ENCODE results near the gene RNF130. TPM values are rescaled to one million over a fixed set of nuclear protein-coding genes. Genes with fewer than 3 reads are reported as not detected.

The RNF130 gene, protein sequence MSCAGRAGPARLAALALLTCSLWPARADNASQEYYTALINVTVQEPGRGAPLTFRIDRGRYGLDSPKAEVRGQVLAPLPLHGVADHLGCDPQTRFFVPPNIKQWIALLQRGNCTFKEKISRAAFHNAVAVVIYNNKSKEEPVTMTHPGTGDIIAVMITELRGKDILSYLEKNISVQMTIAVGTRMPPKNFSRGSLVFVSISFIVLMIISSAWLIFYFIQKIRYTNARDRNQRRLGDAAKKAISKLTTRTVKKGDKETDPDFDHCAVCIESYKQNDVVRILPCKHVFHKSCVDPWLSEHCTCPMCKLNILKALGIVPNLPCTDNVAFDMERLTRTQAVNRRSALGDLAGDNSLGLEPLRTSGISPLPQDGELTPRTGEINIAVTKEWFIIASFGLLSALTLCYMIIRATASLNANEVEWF
- 49.8 TPM for total RNA-seq
- long read RNA-seq, full-length matches to known transcripts, result 201 of 223 reads
- long read RNA-seq, partial matches to known transcripts, result 8 of 223 reads
- long read RNA-seq, other reads (novel, unspliced or antisense), result 14 of 223 reads

DNA sequence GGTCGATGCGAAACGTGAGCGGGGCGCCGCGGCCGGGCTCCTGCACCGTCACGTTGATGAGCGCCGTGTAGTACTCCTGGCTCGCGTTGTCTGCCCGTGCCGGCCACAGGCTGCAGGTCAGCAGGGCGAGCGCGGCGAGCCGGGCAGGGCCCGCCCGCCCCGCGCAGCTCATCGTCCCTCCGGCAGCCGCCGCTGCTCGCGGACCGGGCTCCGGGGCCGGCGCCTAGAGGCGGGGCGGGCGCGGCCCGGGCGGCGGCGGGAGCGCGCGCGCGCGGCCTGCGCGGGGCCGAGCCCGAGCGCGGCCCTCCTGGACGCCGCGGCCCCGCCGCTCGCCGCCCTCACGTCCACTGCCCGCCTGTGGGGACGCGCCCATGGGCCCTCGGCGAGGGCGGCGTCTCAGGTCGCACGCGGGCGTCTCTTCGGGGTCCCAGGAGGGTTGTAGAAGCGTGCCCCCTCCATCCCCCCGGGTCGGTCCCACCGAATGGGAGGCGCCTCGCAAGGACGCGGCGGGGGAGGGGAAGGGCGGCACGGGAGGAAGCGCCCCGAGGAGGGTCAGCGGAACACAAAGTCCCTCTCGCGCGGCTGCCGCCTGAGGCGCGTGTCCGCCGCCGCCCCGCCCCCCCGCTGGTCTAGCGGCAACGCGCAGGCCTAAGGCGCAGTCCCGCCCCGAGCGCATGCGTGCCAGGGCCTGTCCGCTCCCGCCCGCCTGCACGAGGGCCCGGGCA, at the start of gene RNF130:
Gene RNF130, minus strand, starts transcription at position 229 of the 725 bp plus-strand sequence. Its CDS starts 57 bp downstream, at position 172.
- ATAC-seq (ENCODE audit: poor library complexity) (peak; percentile 96), DNase-seq (peak; percentile 95)
- intact Hi-C loops (cut with DNase I), result loop anchor here (10.0 kb wide), 1 partner anchor 87 kb away; no protein-coding TSS in a partner anchor

GRCh38 chr5:180120237-180121101, 48.9 kb upstream of the RNF130 start:
- ATAC-seq (ENCODE audit: poor library complexity), result no peak
- intact Hi-C loops (cut with DNase I), result loop anchor here (10.0 kb wide), 1 partner anchor 354 kb away; no protein-coding TSS in a partner anchor
- DNase-seq, result peak; percentile 34

GRCh38 chr5:180119903-180120236, 48.3 kb upstream of the RNF130 start:
- intact Hi-C loops (cut with DNase I), result loop anchor here (10.0 kb wide), 1 partner anchor 355 kb away; no protein-coding TSS in a partner anchor
- DNase-seq (peak; percentile 22), ATAC-seq (ENCODE audit: poor library complexity) (no peak)

GRCh38 chr5:180119031-180119902, 47.7 kb upstream of the RNF130 start:
- ATAC-seq (ENCODE audit: poor library complexity), result no peak
- intact Hi-C loops (cut with DNase I), result no loop called here
- DNase-seq, result peak; percentile 17

DNA sequence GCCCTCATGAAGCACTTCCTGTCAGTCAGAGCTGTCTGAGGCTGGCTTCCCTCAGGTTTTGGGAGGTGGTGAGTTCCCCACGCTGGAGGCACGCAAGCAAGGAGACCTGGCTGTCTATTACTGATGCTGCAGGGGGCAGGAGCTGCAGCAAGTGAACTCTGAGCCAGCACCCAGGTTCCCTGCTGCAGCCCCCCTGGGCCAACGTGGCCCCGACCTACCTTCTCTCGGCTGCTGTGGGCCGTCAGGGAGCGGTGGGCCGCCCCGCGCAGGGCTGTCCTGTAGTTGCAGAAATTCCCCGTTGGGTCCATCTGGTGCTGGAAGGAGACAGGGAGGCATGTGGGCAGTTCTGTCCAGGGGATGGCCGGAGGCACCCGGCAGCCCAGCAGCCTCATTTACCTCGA, 46.8 kb upstream of the RNF130 start:
- ATAC-seq (ENCODE audit: poor library complexity), result no peak

GRCh38 chr5:180117000-180117725, 45.6 kb upstream of the RNF130 start:
- ATAC-seq (ENCODE audit: poor library complexity) (no peak), DNase-seq (peak; percentile 34)
- intact Hi-C loops (cut with DNase I), result no loop called here

More for the DNA sequence above, 46.8 kb upstream of the RNF130 start:
- peak; percentile 7 for DNase-seq
- intact Hi-C loops (cut with DNase I), result no loop called here

DNA sequence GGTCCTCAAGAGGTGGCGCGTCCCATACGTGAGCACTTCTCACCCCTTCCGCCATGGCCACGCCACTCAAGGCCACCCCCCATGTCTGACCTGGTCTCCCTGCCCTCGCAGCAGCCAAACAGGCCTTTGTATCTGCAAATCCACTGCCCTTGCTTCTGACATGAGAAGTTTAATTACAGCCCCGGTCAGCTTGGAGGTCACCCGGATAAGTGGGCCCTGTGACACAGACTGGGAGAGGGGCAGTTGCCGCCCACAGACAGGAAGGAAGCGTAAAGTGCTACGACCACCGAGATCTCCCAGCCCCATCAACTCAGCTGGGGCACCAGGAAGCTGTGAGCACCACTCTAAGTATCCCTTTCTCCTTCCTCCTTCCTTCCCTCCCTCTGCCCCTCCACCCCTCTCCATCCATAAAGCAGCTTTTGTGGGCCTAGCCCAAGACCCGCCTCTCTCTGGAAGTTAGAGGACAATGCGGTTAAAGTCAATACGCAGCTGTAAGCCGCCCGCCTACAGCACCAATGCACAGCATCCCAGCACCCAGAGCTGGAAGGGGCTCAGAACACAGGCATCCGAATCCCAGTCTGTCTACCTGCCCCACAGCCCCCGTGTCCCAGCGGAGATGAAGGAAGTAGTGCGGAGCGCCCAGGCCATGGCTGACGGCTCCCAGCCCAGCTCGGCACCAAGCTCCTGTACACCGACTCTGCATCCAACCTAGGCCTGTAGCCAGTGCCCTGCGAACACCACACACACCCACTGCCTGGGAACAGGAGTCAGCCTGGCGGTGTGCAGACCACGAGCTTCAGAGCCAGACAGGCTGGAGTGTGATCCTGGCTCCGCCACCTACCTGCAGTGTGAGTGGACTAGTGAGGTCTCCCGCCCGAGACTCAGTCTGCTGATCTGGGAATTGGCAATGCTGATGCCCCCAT, 44.8 kb upstream of the RNF130 start:
- intact Hi-C loops (cut with DNase I), result no loop called here
- no peak for ATAC-seq (ENCODE audit: poor library complexity)
- DNase-seq, result peak; percentile 37

DNA sequence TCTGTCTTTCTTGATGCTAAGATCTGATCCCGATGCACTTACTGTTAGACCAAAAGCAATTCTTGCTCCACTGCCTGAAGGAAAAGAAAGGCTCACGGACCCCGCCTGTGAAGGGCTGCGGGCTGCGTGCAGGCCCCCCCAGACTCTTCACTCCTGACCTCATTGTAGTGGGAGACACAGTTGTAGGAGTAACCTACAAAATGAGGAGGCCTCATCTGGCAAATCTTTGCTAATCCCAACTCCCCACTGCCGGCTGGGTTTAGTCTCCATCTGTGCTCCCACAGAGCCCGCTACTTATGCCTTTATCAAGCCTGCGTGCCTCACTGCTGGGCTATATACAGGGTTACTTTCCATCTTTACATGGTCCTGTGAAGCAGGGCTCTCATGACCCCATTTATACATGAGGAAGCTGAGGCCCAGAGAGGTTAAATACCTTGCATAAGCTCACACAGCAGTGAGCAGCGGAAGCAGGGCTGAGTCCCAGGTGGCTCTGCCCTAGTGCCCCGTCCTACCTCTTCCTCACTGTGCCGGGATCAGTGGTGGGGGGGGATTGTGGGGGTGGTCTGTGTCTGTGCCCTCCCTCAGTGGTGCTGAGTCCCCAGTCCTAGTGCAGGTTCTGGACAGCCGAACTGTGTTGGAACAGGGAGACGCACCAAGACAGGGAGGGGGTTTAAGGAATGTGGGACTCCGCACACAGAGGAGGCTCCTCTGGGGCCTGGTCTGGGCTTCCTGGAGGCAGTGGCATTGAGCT, 43.9 kb upstream of the RNF130 start:
- intact Hi-C loops (cut with DNase I), result no loop called here
- DNase-seq (peak; percentile 5), ATAC-seq (ENCODE audit: poor library complexity) (no peak)

DNA sequence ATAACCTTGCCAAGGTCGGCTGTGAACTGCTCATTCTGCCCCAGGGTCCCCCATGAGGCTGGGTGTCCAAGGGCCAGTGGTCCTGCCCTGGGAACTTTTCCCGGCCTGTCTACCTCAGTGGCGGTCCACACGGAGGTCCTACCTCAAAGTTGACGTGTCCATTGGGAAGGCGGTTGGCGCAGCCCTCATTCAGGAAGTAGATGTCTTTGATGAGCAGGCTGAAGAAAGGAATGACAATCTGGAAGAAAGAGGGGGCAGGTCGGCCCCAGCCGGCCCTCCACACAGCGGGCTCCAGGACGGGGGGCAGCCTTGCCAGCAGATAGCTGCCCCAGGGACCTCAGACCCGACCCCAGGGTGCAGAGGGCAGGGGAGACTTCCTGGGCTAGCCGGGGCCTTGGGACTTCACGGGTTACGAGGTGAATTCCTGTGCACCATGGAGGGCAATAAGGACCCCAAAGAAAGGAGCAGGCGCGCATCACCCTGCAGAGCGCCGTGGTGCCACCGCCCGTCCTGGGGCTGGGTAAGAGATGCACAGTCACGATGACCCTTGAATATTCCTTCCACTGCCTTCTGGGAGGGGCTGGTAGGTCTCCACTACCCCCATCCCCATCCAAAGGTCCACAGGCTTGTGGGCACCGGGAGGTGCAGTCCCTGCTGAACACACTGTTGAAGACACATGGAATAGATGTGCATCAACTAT, 42.9 kb upstream of the RNF130 start:
- DNase-seq (peak; percentile 22), ATAC-seq (ENCODE audit: poor library complexity) (no peak)
- intact Hi-C loops (cut with DNase I), result no loop called here

- intact Hi-C loops (cut with DNase I), result no loop called here
- ATAC-seq (ENCODE audit: poor library complexity), result no peak
- DNase-seq, result peak; percentile 28
Observed at GRCh38 chr5:180113660-180114303, 42.2 kb upstream of the RNF130 start.

DNA sequence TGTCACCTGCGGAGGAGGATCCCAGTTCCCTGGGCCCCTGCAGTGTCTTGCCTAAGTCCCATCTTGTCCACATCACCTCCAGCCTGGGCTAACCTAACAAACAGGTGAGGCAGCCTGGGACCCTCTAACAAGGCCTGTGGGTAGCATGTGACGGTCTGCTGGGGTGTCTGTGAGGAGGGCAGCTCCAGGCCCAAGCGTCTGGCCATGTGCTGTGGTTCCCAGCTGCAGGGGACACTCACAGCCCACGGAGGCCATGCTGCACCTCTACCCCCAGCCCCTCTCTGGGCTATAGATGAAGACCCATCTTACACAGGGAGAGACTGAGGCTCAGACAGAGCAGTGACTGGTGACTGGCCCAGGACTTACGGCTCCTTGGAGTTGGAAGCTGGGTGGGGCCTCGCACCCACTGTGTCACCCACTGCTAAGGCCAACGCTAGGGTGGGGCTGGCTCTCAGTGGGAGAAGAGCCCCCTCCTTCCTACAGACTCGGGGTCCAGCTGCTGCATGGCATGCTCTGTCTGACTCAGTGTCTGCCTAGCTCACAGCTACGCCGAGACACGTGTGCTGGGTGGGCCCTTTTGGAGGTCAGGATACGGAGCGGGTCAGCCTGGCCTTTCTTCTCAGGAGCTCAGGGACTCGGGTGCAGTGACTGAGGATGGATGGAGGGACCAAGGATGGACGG, 40.8 kb upstream of the RNF130 start:
- intact Hi-C loops (cut with DNase I), result no loop called here
- DNase-seq (no peak), ATAC-seq (ENCODE audit: poor library complexity) (no peak)

DNA sequence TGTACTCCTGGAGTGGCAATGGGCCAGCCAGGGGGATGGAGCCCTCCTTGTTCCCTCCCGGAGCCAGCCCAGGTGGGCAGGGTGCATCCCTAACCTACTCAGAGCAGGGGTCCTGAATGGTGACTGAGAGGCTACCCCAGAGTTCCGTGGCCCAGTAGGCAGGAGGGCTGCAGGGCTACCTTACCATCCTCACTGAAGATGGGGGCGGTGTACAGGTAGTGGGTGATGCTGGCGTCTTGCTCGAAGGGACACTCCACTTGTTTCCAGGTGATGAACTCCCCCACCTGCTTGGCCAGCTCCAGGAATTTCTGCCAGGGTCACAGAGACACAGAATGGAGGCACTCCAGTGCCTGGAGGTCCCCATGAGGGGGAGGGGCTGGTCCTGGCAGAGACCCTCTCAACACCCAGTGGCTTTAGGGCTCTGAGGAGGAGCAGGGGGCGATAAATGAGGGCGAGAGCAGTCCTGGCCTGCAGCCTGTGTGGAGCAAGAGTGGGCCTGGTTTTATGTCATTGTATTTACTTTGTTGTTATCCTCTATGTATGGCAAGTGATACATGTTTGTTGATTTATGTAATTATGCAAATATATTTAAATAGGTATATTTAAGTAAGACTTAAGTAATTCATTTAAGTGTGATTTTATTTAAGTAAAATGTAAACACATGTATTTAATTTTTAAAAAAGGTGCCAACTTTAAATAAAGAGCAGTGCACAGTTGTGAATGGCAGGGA, 39.9 kb upstream of the RNF130 start:
- DNase-seq, result no peak
- intact Hi-C loops (cut with DNase I), result no loop called here
- no peak for ATAC-seq (ENCODE audit: poor library complexity)

DNA sequence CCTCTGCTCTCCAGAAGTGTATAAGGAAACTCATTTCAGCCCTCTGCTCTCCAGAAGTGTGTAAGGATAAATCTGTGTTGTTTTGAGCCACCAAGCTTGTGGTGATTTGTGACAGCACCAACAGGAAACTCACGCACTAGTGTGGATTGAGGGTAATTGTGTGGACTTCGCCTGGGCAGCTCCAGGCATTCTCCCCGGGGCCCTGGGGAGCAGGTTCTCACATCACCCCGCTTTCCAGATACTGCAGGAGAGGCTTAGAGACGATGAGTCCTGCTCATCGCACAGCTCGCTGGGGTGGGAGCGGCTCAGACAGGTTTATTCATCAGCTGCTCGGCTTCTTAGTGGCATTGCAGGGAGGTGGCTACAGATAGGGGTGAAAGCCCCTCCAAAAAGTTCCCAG, 38.4 kb upstream of the RNF130 start:
- ATAC-seq (ENCODE audit: poor library complexity) (no peak), DNase-seq (no peak)
- intact Hi-C loops (cut with DNase I), result no loop called here
